ENCODE data around the gene IRF2BPL.

Gene IRF2BPL

DNA sequence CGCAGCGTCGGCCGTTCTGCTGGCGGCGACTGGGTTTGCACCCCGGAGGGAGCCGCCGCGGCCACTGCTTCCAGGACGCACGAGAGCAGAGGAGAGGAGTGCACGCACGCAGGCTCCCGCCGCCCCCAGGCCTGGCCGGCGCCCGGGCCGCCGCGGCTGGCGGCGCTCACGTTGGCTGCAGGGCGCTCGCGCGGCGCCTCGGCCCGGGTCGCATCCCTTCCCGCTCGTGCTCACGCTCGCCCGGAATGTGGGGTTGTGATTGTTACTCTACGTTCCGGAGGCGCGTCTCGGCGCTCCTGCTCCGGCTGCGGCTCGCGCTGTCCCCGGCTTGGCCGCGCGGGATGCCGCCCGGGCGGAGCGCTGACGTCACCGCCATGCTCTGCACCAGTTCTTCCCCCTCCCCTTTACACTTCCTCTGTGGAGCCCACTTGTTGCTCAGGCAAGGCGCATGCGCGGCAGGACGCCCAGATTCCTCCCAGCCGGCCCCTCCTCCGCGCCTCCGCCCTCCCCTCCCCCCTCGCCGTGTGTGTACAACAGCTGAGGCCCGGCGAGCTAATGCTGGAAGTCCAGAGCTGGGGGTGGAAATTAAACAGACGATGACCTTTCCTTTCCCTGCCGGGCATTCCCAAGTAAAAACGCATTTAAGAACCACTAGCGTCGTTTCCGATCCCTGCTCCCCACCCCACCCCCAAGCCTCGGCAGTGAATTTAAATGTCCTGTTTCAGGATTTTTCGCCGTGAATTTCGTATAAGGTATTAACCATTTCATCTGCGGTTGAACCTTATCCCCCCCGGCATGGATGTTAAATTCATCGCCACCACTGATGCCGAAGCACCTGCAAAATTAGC lies at the start of gene IRF2BPL:
IRF2BPL (minus strand) TSS at position 325 of the 848 bp plus-strand sequence. CDS start 916 bp downstream, outside the sequence.
- FAIRE-seq (peak; percentile 81), DNase-seq (ENCODE audit: insufficient read length, low spot score) (peak; percentile 89)
- TF ChIP-seq POLR2A (IDR thresholded peaks at IDR 0.05; ENCODE audit: low read depth, low read length) = peak; percentile 90

DNA sequence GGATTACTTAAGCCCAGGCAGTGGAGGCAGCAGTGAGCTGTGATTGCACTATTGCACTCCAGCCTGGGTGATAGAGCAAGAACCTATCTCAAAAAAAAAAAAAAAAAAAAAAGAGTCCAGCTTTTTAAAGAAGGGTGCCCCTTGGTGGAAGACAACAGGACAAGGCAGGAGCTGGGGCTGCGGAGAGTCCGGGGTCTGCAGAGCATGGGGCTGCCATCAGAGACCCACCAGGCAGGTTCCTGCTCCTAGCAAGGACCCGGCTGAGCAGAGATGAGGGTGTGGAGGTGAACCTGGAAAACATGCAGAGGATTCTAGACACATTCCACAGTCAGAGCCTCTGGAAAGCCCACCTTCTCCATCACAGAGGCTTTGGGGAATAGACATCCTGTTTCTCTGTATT lies 48.5 kb upstream of the IRF2BPL start:
- TF ChIP-seq POLR2A (IDR thresholded peaks at IDR 0.05; ENCODE audit: low read depth, low read length) = no peak
- no peak for DNase-seq (ENCODE audit: insufficient read length, low spot score)
- FAIRE-seq = no peak

DNA sequence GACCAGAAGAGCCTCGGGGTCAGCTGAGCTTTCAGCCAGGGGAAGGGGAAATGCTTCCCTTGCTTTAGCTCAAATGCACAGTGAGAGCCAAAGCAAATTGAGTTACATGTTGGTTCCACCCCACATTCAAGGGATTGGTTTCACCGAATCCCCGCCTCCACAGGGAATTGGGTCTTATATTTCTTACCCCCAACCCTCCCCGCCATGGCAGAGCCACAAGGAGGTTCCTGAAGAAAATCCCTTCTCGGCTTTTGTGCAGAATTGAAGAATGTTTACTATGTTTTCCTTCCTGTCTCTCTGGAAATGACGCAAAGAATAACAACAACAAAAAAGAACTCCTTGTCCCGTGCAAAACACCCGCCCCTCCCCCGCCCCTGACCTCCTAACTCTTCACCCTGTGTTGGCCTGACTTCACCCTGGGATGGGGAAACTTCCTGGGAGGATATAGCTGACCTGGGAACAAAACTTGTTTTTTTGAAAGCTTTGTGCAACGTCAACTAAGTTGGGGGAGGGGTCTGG lies 47.7 kb upstream of the IRF2BPL start:
- no peak for TF ChIP-seq POLR2A (IDR thresholded peaks at IDR 0.05; ENCODE audit: low read depth, low read length)
- DNase-seq (ENCODE audit: insufficient read length, low spot score) = no peak
- no peak for FAIRE-seq

DNA sequence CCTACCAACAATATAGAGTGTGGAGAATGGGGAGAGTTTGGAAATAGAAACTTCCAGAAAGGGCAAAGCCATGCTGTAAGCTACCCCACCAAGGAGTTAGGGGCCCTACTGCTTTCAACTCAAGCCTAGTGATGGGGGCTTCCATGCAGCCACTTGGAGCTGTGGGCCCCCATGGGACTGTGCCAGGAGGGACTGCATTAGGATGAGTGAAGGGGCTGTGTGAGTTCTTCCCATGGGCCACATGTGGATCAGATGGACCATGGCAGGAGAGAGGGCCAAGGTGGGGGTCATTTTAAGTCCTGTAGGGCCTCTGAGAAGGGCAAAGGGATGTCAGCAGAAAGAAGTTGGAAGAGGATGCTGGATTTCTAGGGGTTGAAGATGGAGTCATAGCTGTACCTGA lies 46.5 kb upstream of the IRF2BPL start:
- FAIRE-seq (no peak), DNase-seq (ENCODE audit: insufficient read length, low spot score) (no peak)
- no peak for TF ChIP-seq POLR2A (IDR thresholded peaks at IDR 0.05; ENCODE audit: low read depth, low read length)

DNA sequence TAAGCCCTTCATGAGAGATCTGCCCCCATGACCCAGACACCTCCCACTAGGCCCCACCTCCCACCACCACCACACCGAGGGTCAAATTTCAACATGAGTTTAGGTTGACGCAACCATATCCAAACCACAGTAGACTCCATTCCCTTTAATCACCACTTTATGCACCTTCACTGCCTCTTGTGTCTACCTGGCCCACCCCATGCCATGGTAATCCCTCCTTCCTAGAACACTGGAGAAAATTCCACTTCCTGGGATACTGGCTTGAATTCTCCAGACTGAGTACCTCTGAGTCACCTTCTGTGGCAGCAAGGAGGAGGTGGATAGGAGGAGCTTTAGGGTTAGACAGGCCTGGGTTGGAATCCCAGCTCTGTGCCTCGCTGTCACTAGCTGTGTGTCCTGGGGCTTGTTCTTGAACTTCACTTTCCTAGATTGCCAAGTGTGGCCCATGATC lies 43.5 kb upstream of the IRF2BPL start:
- TF ChIP-seq POLR2A (IDR thresholded peaks at IDR 0.05; ENCODE audit: low read depth, low read length) = no peak
- FAIRE-seq = no peak
- DNase-seq (ENCODE audit: insufficient read length, low spot score) = no peak

DNA sequence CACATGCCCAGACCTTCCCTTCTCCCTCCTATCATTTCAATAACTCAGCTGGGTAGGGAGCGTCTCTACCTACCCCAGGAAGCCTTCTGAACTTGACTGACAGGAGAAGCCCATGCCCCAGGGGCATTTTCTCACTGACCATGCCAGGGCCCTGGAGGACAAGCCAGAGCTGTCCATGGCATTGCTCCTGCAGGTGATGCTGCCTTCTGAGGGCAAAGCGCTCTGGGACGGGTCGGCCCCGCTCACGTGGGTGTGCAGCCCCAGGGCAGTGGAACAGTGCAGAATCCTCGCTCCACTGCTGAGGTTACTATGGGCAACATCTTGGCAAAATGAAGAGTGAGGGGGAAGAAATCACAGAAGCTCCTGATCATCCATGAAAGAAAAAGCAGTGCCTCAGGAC lies 41.0 kb upstream of the IRF2BPL start:
- no peak for FAIRE-seq
- TF ChIP-seq POLR2A (IDR thresholded peaks at IDR 0.05; ENCODE audit: low read depth, low read length) = no peak
- no peak for DNase-seq (ENCODE audit: insufficient read length, low spot score)

DNA sequence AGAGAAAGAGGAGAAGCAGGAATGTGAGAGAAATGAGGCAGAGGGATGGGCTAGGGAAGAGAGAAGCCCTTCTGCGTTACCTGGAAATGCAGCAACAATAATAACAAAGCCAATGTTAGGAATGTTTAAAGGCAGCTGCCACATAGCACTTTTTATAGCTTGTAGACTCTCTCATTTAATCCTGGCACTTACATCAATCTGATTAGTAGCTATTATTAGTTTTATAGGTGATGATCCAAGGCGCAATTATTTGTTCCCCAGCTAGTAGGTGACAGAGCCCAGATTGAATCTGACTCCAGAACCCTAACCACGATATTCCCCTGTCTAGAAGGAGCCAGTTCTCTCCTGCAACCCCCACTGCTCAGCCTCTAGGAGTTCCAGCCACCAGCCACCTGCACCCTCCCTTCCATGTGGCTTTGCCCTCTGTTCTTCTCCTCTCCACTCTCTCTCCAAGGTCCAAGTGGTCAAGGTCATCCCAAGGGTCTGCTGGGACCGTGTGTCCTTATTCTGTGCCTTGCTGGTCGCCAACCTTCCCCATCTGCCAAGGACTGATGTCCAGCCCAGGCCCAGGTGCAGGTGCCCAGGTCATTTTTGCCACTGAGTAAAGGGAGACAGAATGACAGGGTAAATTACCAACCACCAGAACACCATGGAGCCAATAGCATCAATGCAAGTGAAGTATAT lies 40.2 kb upstream of the IRF2BPL start:
- FAIRE-seq (no peak), DNase-seq (ENCODE audit: insufficient read length, low spot score) (no peak)
- no peak for TF ChIP-seq POLR2A (IDR thresholded peaks at IDR 0.05; ENCODE audit: low read depth, low read length)

DNA sequence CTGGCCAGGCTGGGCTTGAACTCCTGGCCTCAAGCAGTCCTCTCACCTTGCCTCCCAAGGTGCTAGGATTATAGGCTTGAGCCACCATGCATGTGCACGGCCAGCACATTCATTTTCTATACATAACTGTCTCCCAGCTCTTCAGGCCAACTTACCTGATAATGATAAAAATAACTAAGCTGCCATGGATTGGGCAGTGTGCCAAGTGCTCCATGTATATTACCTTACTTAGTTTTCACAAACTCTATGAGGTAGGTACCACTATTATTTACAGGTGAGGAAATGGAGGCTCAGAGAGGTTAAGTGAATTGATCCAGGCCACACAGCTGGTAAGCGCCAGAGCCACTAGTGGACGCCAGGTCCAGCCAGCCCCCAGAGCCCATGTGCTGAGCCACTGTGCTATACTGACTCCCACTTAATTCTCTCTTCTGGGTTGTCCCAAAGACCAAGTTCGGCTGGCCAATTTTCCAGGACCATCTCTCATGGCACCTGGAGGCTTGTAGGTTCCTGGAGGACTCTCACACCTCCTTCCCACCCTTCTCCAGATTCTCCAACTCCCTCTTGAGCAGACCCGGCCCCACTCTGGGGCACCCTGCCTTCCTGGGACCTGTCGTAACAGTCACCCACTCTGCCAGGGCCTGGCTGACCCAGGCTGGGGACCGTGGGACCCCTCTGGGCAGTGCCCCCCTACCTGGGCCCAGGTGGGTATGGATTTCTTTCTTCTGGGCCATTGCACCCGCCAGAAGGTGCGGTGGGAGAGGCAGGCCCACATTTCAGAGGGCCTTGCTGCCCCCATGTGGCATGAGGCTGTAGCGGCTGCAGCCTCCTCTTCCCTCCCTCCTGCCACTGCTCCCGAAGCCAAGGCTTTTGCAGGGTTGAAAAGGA lies 39.4 kb upstream of the IRF2BPL start:
- DNase-seq (ENCODE audit: insufficient read length, low spot score) (peak; percentile 42), FAIRE-seq (no peak)
- no peak for TF ChIP-seq POLR2A (IDR thresholded peaks at IDR 0.05; ENCODE audit: low read depth, low read length)

DNA sequence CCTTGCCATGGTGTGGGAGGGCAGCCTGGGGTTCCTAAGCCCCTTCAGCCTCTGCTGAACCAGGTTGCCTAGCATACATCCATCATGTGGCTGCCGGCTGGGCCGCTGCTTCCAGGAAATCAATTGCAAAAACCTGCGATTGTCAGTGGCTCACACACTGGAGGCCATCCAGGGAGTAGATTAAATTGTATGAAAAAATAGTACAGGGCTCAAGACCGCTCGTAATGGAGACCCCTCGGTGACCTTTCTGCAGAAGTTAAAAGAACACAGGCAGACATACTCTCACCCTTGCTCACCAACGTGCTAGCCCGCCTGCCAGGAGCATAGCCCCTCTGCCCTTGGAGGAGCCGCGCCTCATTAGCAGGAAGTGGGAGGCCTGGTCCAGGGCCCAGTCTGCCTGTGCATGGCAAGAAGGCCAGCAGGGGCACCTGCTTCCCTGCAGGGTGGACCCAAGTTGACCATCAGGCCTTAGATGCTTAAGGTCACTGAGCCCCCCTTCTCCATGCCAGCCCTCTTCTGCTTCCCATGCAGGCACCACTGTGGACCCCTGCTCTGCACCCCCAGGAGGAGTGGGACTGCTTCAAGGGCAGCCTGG lies 38.2 kb upstream of the IRF2BPL start:
- DNase-seq (ENCODE audit: insufficient read length, low spot score) (no peak), FAIRE-seq (no peak)
- no peak for TF ChIP-seq POLR2A (IDR thresholded peaks at IDR 0.05; ENCODE audit: low read depth, low read length)

DNA sequence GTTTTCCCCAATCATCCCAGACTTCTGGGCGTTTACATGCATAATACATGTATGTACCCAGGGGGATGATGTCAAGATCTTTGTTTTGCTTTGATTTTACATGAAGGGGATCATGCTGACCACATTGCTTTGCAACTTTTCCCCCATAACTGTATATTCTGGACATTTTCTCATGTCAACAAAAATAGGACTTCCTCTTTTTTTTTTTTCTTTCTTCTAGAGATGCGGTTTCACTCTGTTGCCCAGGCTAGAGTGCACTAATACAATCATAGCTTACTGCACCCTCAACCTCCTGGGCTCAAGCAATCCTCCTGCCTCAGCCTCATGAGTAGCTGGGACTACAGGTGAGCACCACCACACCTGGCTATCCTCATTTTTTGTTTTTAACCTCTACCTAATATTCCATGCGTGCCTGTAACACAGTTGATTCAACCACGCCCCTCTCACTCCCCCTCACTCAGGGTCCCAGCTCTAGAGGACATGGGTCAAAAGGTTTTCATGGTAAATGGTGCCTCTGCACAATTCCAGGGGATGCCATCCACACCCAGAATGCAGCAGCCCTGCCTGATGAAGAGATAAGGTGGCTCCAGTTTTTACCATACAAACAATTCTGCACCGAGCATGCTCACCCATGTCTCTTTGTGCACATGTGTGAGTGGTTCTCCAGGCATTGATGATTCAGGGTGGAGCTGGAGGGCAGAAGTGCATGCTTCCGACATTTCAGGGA lies 37.5 kb upstream of the IRF2BPL start:
- FAIRE-seq (no peak), DNase-seq (ENCODE audit: insufficient read length, low spot score) (no peak)
- no peak for TF ChIP-seq POLR2A (IDR thresholded peaks at IDR 0.05; ENCODE audit: low read depth, low read length)

DNA sequence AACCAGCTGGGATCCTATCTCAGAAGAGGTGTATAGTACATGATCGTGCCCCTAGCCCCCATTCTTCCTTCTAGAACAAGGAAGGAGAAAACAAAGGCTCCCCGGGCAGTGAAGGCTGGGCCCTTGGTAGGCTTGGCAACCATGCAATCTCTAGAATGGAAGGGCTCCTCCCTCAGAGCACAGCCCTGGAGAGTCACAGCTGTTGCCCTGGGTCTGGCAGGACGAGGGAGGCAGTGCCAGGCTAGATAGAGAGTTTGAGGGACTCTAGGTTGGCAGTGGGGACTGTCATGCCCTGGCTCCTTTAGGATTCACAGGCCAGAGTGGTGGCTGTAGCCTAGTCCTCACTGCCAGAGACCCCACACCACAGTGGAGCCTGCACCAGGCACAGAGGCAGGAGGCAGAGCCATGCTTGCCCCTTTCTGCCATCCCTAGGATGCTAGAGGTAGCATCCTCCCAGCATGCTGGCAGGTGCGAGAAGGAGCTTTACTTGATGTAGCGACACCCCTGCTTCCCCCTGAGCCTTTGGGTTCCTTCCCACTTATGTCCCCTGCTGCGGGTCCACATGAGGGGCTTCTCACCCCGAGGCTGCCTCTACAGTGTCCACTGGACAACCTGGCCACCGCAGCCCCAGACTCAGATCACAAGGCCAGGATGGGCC lies 36.1 kb upstream of the IRF2BPL start:
- FAIRE-seq (no peak), DNase-seq (ENCODE audit: insufficient read length, low spot score) (no peak)
- no peak for TF ChIP-seq POLR2A (IDR thresholded peaks at IDR 0.05; ENCODE audit: low read depth, low read length)

DNA sequence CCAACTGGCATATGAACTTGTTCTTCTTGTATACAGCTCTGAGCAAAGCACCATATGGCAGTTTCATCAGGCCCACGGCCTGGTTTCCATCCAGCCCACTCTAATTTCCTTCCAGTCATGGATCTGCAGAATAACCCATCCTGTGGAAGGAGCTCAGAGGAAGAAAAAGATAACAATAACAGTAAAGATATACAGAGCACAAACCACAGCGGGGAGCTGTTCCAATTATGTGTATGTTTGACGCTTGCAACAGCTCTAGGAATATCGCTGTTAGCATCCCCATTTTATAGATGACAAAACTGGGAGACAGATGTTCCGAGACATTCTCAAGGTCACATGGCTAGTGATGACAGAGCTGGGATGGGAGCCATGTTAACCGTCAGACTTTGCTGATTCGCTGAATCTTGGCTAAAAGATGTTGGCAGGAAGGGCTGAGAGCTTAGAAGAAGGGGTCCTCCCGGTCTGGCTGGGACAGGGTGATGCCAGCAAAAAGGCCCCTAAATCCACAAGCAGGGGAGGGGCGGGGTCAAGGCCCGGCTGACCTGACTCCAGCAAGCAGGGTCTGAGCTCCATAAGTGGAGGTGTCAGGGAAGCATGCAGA lies 35.2 kb upstream of the IRF2BPL start:
- DNase-seq (ENCODE audit: insufficient read length, low spot score) (no peak), FAIRE-seq (no peak)
- no peak for TF ChIP-seq POLR2A (IDR thresholded peaks at IDR 0.05; ENCODE audit: low read depth, low read length)

All from H54 (cell line).